ENCODE measurements around the gene LAGE3. TPM values are rescaled to one million over a fixed set of nuclear protein-coding genes. Genes with fewer than 3 reads are reported as not detected.

The LAGE3 gene
- total RNA-seq, 2 experiments from 2014 or later, result 28.1 to 29.9 TPM

DNA sequence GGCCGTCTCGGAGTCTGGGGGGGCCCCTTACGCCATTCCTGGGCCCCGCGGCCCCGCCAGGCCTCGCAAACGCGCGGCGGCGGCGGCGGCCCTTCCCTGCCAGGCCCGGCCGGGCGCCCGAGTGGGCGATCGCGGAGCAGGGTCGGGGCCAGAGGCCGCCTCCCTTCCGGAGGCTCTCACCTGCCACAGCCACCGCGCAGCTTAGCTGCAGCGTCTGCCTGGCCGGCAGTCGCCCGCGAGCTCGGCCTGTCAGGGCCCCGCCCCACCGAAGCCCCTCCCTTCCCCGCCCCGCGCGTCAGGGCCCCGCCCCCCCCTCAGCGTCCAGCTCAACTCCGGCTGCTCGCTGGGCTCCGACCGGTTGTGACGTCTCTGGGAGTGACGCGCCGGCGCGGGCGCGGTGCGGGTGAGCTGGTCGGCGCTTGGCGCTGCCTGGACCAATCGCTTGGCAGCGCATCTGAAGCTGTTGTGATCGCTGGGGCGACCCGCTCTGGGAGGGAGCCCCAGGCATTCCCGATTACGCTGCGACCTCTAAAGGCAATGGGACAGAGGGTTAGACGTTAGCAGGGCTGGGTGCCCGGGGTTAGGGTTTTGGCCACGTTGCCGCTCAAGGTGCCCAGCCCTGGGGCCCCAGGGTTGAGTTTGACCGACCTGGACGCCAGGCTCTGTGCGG is 11.5 kb upstream of the LAGE3 start, which contains the start of gene SLC10A3:
Gene SLC10A3 (minus strand): TSS at position 216 of the 670 bp plus-strand sequence. CDS start 1,689 bp downstream, outside the sequence.
- Mint-ChIP-seq H3K36me3 (ENCODE audit: low read depth) (peaks cover 6% of the 10 kb centered on the region), H3K9me3 (no peaks in the 10 kb centered on the region), H3K4me1 (peaks cover 23% of the 10 kb centered on the region), H3K27ac (peak within 1 kb of the TSS; percentile 92), H3K27me3 (no peaks in the 10 kb centered on the region), H3K4me3 (peak within 1 kb of the TSS; percentile 87)
- POLR2A ChIA-PET, result interaction anchor here (0.7 to 2.8 kb wide), 16 partner anchors 9 to 565 kb away, joined by 3 to 27 read pairs (median 8); partner anchors contain the start of genes FAM3A, IKBKG, LAGE3 and PLXNA3
- peak; percentile 92 for DNase-seq
- CTCF ChIA-PET, result interaction anchor here (0.8 to 2.3 kb wide), 6 partner anchors 13 to 117 kb away, joined by 3 to 8 read pairs (median 6); no protein-coding TSS in a partner anchor

DNA sequence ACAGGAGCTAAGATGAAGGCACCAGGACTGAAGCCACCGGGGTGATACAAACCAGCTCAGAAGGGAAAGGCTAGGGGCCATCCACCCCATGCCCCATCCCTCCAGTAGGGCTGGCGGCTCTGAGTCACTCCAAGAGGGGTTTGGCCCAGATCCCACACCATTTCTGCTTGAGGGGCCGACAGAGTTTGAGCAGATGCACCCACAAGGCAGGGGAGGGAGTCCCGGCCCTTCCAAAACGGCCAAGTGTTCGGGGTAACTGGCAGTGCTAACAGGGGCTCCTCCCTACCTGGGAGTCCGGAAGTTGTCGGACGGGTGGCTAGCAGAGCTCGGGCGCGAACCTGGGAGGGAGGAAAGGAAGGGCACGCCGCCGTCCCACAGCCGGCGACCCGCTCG is 10.9 kb upstream of the LAGE3 start:
- POLR2A ChIA-PET, result interaction anchor here (0.7 to 2.8 kb wide), 18 partner anchors 10 to 565 kb away, joined by 3 to 27 read pairs (median 8); partner anchors contain the start of genes ATP6AP1, FAM3A, G6PD and IKBKG
- peak; percentile 43 for DNase-seq
- Mint-ChIP-seq H3K27ac (peak overlapping the region; percentile 92), H3K36me3 (ENCODE audit: low read depth) (peaks cover 9% of the 10 kb centered on the region), H3K9me3 (no peaks in the 10 kb centered on the region), H3K27me3 (no peaks in the 10 kb centered on the region), H3K4me3 (peak overlapping the region; percentile 87), H3K4me1 (peaks cover 27% of the 10 kb centered on the region)
- CTCF ChIA-PET, result interaction anchor here (0.8 to 2.3 kb wide), 6 partner anchors 13 to 117 kb away, joined by 3 to 8 read pairs (median 6); no protein-coding TSS in a partner anchor

GRCh38 chrX:154489182-154489581 is 10.1 kb upstream of the LAGE3 start:
- H3K36me3 Mint-ChIP-seq (ENCODE audit: low read depth), result peaks cover 14% of the 10 kb centered on the region
- peaks cover 34% of the 10 kb centered on the region for H3K4me1 Mint-ChIP-seq
- no peak for DNase-seq
- POLR2A ChIA-PET, result interaction anchor here (1.1 to 2.8 kb wide), 13 partner anchors 10 to 115 kb away, joined by 3 to 27 read pairs (median 8); partner anchors contain the start of genes ATP6AP1, FAM3A, G6PD and IKBKG
- no peaks in the 10 kb centered on the region for H3K27me3 Mint-ChIP-seq
- peak overlapping the region; percentile 92 for H3K27ac Mint-ChIP-seq
- CTCF ChIA-PET, result interaction anchor here (1.8 to 2.3 kb wide), 2 partner anchors 45 to 90 kb away, joined by 5 to 8 read pairs; no protein-coding TSS in a partner anchor
- peak overlapping the region; percentile 87 for H3K4me3 Mint-ChIP-seq
- no peaks in the 10 kb centered on the region for H3K9me3 Mint-ChIP-seq

GRCh38 chrX:154488336-154489075 is 9.4 kb upstream of the LAGE3 start:
- peaks cover 35% of the 10 kb centered on the region for H3K4me1 Mint-ChIP-seq
- POLR2A ChIA-PET, result interaction anchor here (1.1 to 4.3 kb wide), 5 partner anchors 9 to 90 kb away, joined by 4 to 30 read pairs (median 18); partner anchors contain the start of genes ATP6AP1, G6PD, IKBKG and LAGE3
- CTCF ChIA-PET, result interaction anchor here (2.3 kb wide), 1 partner anchor 46 kb away, joined by 5 read pairs; no protein-coding TSS in a partner anchor
- H3K36me3 Mint-ChIP-seq (ENCODE audit: low read depth), result peaks cover 15% of the 10 kb centered on the region
- H3K27ac Mint-ChIP-seq, result no peak overlapping the region
- H3K4me3 Mint-ChIP-seq, result peak overlapping the region; percentile 87
- no peak for DNase-seq
- H3K9me3 Mint-ChIP-seq, result no peaks in the 10 kb centered on the region
- no peaks in the 10 kb centered on the region for H3K27me3 Mint-ChIP-seq

GRCh38 chrX:154487518-154488290 is 8.6 kb upstream of the LAGE3 start:
- no peaks in the 10 kb centered on the region for H3K9me3 Mint-ChIP-seq
- H3K27ac Mint-ChIP-seq, result peak overlapping the region; percentile 44
- peaks cover 37% of the 10 kb centered on the region for H3K4me1 Mint-ChIP-seq
- H3K27me3 Mint-ChIP-seq, result no peaks in the 10 kb centered on the region
- H3K36me3 Mint-ChIP-seq (ENCODE audit: low read depth), result peaks cover 18% of the 10 kb centered on the region
- H3K4me3 Mint-ChIP-seq, result peak overlapping the region; percentile 77
- DNase-seq, result no peak
- ChIA-PET POLR2A (interaction anchor here (0.9 to 4.3 kb wide), 6 partner anchors 10 to 517 kb away, joined by 5 to 30 read pairs (median 6); partner anchors contain the start of genes HCFC1 and RPL10), CTCF (interaction anchor here (1.7 kb wide), 1 partner anchor 114 kb away, joined by 5 read pairs; the partner anchor contains the start of gene FLNA)

GRCh38 chrX:154486396-154487207 is 7.5 kb upstream of the LAGE3 start, which contains the start of gene UBL4A:
Gene UBL4A, minus strand, starts transcription at chrX:154486615. Its CDS starts 31 bp downstream, at chrX:154486584.
- H3K27me3 Mint-ChIP-seq, result no peaks in the 10 kb centered on the region
- DNase-seq, result peak; percentile 61
- peak within 1 kb of the TSS; percentile 77 for H3K4me3 Mint-ChIP-seq
- CTCF ChIA-PET, result interaction anchor here (1.7 kb wide), 1 partner anchor 113 kb away, joined by 5 read pairs; the partner anchor contains the start of gene FLNA
- H3K27ac Mint-ChIP-seq, result peak within 1 kb of the TSS; percentile 64
- peaks cover 40% of the 10 kb centered on the region for H3K4me1 Mint-ChIP-seq
- peaks cover 18% of the 10 kb centered on the region for H3K36me3 Mint-ChIP-seq (ENCODE audit: low read depth)
- POLR2A ChIA-PET, result interaction anchor here (0.7 to 4.3 kb wide), 9 partner anchors 9 to 516 kb away, joined by 3 to 30 read pairs (median 5); partner anchors contain the start of genes HCFC1, PLXNA3 and RPL10
- no peaks in the 10 kb centered on the region for H3K9me3 Mint-ChIP-seq

GRCh38 chrX:154486052-154486395 is 6.9 kb upstream of the LAGE3 start:
- peaks cover 40% of the 10 kb centered on the region for H3K4me1 Mint-ChIP-seq
- H3K27ac Mint-ChIP-seq, result no peak overlapping the region
- H3K4me3 Mint-ChIP-seq, result peak overlapping the region; percentile 58
- peaks cover 18% of the 10 kb centered on the region for H3K36me3 Mint-ChIP-seq (ENCODE audit: low read depth)
- ChIA-PET CTCF (interaction anchor here (1.7 kb wide), 1 partner anchor 112 kb away, joined by 5 read pairs; the partner anchor contains the start of gene FLNA), POLR2A (interaction anchor here (1.1 to 4.3 kb wide), 8 partner anchors 9 to 515 kb away, joined by 3 to 30 read pairs (median 6); partner anchors contain the start of genes HCFC1, PLXNA3 and RPL10)
- peak; percentile 47 for DNase-seq
- no peaks in the 10 kb centered on the region for H3K27me3 Mint-ChIP-seq
- no peaks in the 10 kb centered on the region for H3K9me3 Mint-ChIP-seq

- POLR2A ChIA-PET, result interaction anchor here (1.1 to 4.3 kb wide), 5 partner anchors 8 to 87 kb away, joined by 3 to 30 read pairs (median 5); partner anchors contain the start of genes PLXNA3 and RPL10
- DNase-seq, result no peak
- CTCF ChIA-PET, result no interaction called here
- H3K27me3 Mint-ChIP-seq, result no peaks in the 10 kb centered on the region
- no peaks in the 10 kb centered on the region for H3K9me3 Mint-ChIP-seq
- peaks cover 18% of the 10 kb centered on the region for H3K36me3 Mint-ChIP-seq (ENCODE audit: low read depth)
- H3K4me3 Mint-ChIP-seq, result peak overlapping the region; percentile 58
- H3K4me1 Mint-ChIP-seq, result peaks cover 40% of the 10 kb centered on the region
- peak overlapping the region; percentile 64 for H3K27ac Mint-ChIP-seq
Observed at GRCh38 chrX:154485150-154486051, 6.3 kb upstream of the LAGE3 start.

DNA sequence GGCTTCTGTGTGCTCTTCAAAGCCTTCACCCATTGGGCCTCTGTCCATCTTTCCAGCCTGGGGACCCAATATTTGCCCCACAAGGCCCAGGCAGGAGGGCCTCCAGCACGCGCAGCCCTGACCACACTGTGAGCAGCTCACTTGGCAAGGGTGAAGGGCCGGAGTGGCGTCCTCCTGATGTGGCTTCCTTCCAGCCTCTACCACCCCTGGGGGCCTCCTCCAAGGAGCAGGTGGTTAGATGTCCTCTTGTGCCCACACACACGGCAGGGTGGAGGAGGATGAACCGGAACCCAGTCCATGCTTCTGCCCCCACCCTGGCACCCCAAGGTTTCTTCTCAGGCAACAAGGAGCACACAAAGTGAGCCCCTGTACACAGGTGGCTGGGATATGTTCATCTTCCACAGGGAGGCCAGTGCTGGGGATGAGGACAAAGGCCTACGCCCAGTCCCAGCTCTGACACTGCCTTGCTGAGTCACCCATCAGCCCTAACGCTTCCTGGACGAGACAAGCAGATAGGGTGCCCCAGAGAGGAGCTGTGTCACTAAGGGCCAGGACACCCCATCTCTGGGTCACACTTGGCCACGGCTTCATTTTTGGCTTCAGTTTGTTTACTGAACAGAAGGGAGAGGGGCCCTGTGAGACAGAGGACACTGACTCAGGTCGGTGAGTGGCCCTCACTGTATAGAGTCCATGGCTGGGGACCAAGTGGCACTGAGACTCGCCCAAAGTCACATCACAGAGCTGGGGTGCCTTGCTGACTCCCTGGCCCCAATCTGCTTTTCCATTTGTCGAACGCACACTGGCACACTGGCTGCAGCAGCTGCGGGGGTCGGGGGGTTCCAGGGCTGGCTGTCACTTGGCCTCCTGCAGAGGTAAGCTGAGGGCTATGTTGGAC is 5.4 kb upstream of the LAGE3 start:
- CTCF ChIA-PET, result no interaction called here
- peak; percentile 20 for DNase-seq
- H3K36me3 Mint-ChIP-seq (ENCODE audit: low read depth), result peaks cover 18% of the 10 kb centered on the region
- H3K27me3 Mint-ChIP-seq, result no peaks in the 10 kb centered on the region
- peaks cover 39% of the 10 kb centered on the region for H3K4me1 Mint-ChIP-seq
- POLR2A ChIA-PET, result interaction anchor here (1.6 to 4.3 kb wide), 2 partner anchors 43 to 86 kb away, joined by 5 to 30 read pairs; partner anchors contain the start of gene RPL10
- no peaks in the 10 kb centered on the region for H3K9me3 Mint-ChIP-seq
- peak overlapping the region; percentile 58 for H3K4me3 Mint-ChIP-seq
- H3K27ac Mint-ChIP-seq, result peak overlapping the region; percentile 31

DNA sequence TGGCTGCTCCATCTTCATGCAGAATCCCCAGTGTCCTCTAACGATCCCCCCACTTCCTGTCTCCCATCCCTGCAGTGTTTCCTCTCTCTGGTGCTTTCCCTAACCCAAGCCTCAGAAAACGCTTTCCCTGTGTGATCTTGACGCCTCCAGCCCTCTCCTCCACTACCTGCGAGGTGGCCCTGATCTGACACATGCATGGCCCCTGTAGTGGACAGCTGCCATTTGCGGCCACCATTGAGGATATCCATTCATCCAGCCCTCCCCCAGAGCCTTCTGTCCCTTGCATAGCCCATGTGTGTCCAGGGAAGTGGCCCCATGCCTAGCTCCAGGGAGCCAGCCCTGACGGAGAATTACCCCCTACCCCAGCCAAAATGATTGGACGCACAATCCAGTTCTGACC is 4.2 kb upstream of the LAGE3 start:
- H3K4me1 Mint-ChIP-seq, result peaks cover 32% of the 10 kb centered on the region
- ChIA-PET POLR2A (interaction anchor here (1.0 to 1.4 kb wide), 2 partner anchors 54 to 71 kb away, joined by 3 to 4 read pairs; partner anchors contain the start of gene ATP6AP1), CTCF (no interaction called here)
- no peaks in the 10 kb centered on the region for H3K9me3 Mint-ChIP-seq
- no peaks in the 10 kb centered on the region for H3K27me3 Mint-ChIP-seq
- H3K4me3 Mint-ChIP-seq, result no peak overlapping the region
- DNase-seq, result no peak
- H3K27ac Mint-ChIP-seq, result no peak overlapping the region
- peaks cover 18% of the 10 kb centered on the region for H3K36me3 Mint-ChIP-seq (ENCODE audit: low read depth)

Data from activated CD4-positive, alpha-beta memory T cell treated with anti-CD3 and anti-CD28 coated beads, Interleukin-2, amount 10 ng/mL, durations not matched to agents 7 days and 5 days (primary cell).